ENCODE results near the gene CATSPER4.

CATSPER4 gene

DNA sequence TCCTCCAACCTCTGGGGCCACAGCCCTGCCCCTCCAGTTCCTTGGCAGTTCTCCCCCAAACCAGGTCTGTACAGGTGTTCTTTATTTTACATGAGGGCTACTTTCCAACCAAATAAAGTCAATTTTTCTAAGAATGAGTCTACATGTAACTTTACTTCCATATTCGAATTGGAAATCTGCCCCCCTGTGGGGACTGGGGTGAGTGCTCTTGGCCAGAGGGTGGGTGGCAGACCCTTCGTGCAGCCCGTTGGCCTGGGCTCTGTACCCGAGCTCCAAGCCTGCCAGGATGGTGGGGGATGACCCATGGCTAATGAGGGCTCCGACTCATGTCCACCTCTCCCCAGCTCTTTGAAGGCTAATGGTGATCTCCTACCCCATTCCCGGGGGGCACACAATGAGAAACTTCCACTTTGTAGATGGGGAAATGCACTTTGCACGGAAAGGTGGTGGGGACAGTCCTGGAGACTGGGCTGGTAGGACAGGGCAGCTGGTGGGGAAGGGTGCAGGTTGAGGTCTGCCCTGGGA is 589 bp upstream of the CATSPER4 start:
- no peak for DNase-seq
- no peak for TF ChIP-seq EZH2 (optimal IDR thresholded peaks at IDR 0.05; ENCODE audit: low read depth, low read length)
- no peak for TF ChIP-seq CTCF (IDR thresholded peaks at IDR 0.05; ENCODE audit: low read length)
- no peak for TF ChIP-seq EZH2phosphoT487 (IDR thresholded peaks at IDR 0.05; ENCODE audit: low read length)
- H2AFZ ChIP-seq (ENCODE audit: low read length) = no peak overlapping the region
- H4K20me1 ChIP-seq (ENCODE audit: insufficient read depth, low read length) = no peaks in the 10 kb centered on the region
- no peaks in the 10 kb centered on the region for H3K36me3 ChIP-seq (replicated peaks; ENCODE audit: insufficient read depth, low read length)
- H3K4me1 ChIP-seq (ENCODE audit: low read length) = no peaks in the 10 kb centered on the region; the same call in 1 of the 2 replicates
- H3K4me3 ChIP-seq (ENCODE audit: low read length) = no peak overlapping the region
- no peak overlapping the region for H3K9ac ChIP-seq (ENCODE audit: low read length)
- no peak overlapping the region for H3K4me2 ChIP-seq (ENCODE audit: low read depth, low read length)
- H3K79me2 ChIP-seq (ENCODE audit: low read length) = no peaks in the 10 kb centered on the region
- no peak overlapping the region for H3K27ac ChIP-seq (ENCODE audit: low read length)
- H3F3A ChIP-seq (ENCODE audit: insufficient read depth, low read length) = no peaks in the 10 kb centered on the region
- H3K9me2 ChIP-seq (replicated peaks; ENCODE audit: insufficient read depth, low read length) = no peaks in the 10 kb centered on the region
- H3K9me3 ChIP-seq (replicated peaks; ENCODE audit: insufficient read depth, low read length) = no peaks in the 10 kb centered on the region
- H3K27me3 ChIP-seq (replicated peaks; ENCODE audit: insufficient read depth, low read length) = 0 out of 2 replicates have a peak, but pooled peaks cover 3% of the 10 kb centered on the region

GRCh38 chr1:26191739-26192138 is 1.3 kb downstream of the CATSPER4 start:
- Histone ChIP-seq H3K27me3 (replicated peaks; ENCODE audit: insufficient read depth, low read length) (0 out of 2 replicates have a peak, but pooled peaks cover 3% of the 10 kb centered on the region), H4K20me1 (ENCODE audit: insufficient read depth, low read length) (no peaks in the 10 kb centered on the region), H3K4me2 (ENCODE audit: low read depth, low read length) (no peak overlapping the region), H3K9me3 (replicated peaks; ENCODE audit: insufficient read depth, low read length) (no peaks in the 10 kb centered on the region), H3K27ac (ENCODE audit: low read length) (no peak overlapping the region), H3K4me1 (ENCODE audit: low read length) (no peaks in the 10 kb centered on the region; the same call in 1 of the 2 replicates), H3K36me3 (replicated peaks; ENCODE audit: insufficient read depth, low read length) (no peaks in the 10 kb centered on the region), H3K9me2 (replicated peaks; ENCODE audit: insufficient read depth, low read length) (no peaks in the 10 kb centered on the region), H3K4me3 (ENCODE audit: low read length) (no peak overlapping the region), H3K79me2 (ENCODE audit: low read length) (no peaks in the 10 kb centered on the region), H3F3A (ENCODE audit: insufficient read depth, low read length) (no peaks in the 10 kb centered on the region), H3K9ac (ENCODE audit: low read length) (no peak overlapping the region), H2AFZ (ENCODE audit: low read length) (no peak overlapping the region)
- TF ChIP-seq EZH2phosphoT487 (IDR thresholded peaks at IDR 0.05; ENCODE audit: low read length) (no peak), EZH2 (optimal IDR thresholded peaks at IDR 0.05; ENCODE audit: low read depth, low read length) (no peak), CTCF (IDR thresholded peaks at IDR 0.05; ENCODE audit: low read length) (no peak)
- peak; percentile 36 for DNase-seq

- Histone ChIP-seq H3K27ac (ENCODE audit: low read length) (no peak overlapping the region), H2AFZ (ENCODE audit: low read length) (no peak overlapping the region), H3K27me3 (replicated peaks; ENCODE audit: insufficient read depth, low read length) (0 out of 2 replicates have a peak, but pooled peaks cover 3% of the 10 kb centered on the region), H3K9ac (ENCODE audit: low read length) (no peak overlapping the region), H3K4me3 (ENCODE audit: low read length) (no peak overlapping the region), H3K9me2 (replicated peaks; ENCODE audit: insufficient read depth, low read length) (no peaks in the 10 kb centered on the region), H3K36me3 (replicated peaks; ENCODE audit: insufficient read depth, low read length) (no peaks in the 10 kb centered on the region), H3K4me2 (ENCODE audit: low read depth, low read length) (no peak overlapping the region), H3K4me1 (ENCODE audit: low read length) (no peaks in the 10 kb centered on the region; the same call in 1 of the 2 replicates), H3K79me2 (ENCODE audit: low read length) (no peaks in the 10 kb centered on the region), H3F3A (ENCODE audit: insufficient read depth, low read length) (no peaks in the 10 kb centered on the region), H4K20me1 (ENCODE audit: insufficient read depth, low read length) (no peaks in the 10 kb centered on the region), H3K9me3 (replicated peaks; ENCODE audit: insufficient read depth, low read length) (no peaks in the 10 kb centered on the region)
- TF ChIP-seq CTCF (IDR thresholded peaks at IDR 0.05; ENCODE audit: low read length) (no peak), EZH2 (optimal IDR thresholded peaks at IDR 0.05; ENCODE audit: low read depth, low read length) (no peak), EZH2phosphoT487 (IDR thresholded peaks at IDR 0.05; ENCODE audit: low read length) (no peak)
- no peak for DNase-seq
Measured at GRCh38 chr1:26195805-26196204, 5.4 kb downstream of the CATSPER4 start.
